HCT116 (cell line): Measurements from ENCODE around the gene RCOR1. TPM values are rescaled to one million over a fixed set of nuclear protein-coding genes. Genes with fewer than 3 reads are reported as not detected.

Experiments used
- ATAC-seq: fragments of 200-7000 bp; cut with Tn5 transposase; 2 replicates; pipeline ENCODE4 v1.9.1; 2020; ENCODE audit warnings: mild to moderate bottlenecking, moderate library complexity
- BruUV-seq: library from RNA; stranded (reverse); fragments of 400-500 nt; replicated peaks from 2 replicates; lab custom pipeline; 2021; lab: Mats Ljungman, UMichigan
- CTCF ChIA-PET: fragments of 300-600 bp; sonication (Branson Sonifier 250); formaldehyde crosslinking; loops from one replicate; lab custom pipeline; 2021; ENCODE audit warnings: antibody characterized with exemption; lab: Charles Lee
- POLR2A ChIA-PET: fragments of 300-600, 350-600 bp; sonication (Branson Sonifier 250); formaldehyde crosslinking; loops from one replicate; lab custom pipeline; 2021; ENCODE audit warnings: antibody characterized with exemption; lab: Charles Lee
- RAD21 ChIA-PET, 2 experiments: fragments of 300-600 bp; sonication (Branson Sonifier 250); formaldehyde crosslinking; loops; one replicate each; lab custom pipeline; 2023; ENCODE audit warnings: low total read pairs in 2 of 2; ENCODE audit not compliant: uncharacterized antibody in 2 of 2, unreplicated experiment in 2 of 2, low non-redundant PET in 1 of 2; lab: Charles Lee
- DNase-seq: peaks from one replicate; pipeline ENCODE4 v3.0.0-alpha.2; 2010; ENCODE audit warnings: low read depth, low spot score
- H2AFZ ChIP-seq: fragments of 200-600 bp; shearing (Covaris generic), sonication (generic); 2 replicates; pipeline ENCODE4 v1.6.1; 2017; ENCODE audit warnings: low read depth, mixed run types, mixed read lengths, antibody characterized with exemption, low read length; ENCODE audit not compliant: poor library complexity, severe bottlenecking
- H3K27ac ChIP-seq: 2 replicates; pipeline ENCODE4 v1.5.1; 2012; ENCODE audit warnings: low read depth, low read length
- H3K27me3 ChIP-seq: fragments of 200-600 bp; sonication (generic); 2 replicates; pipeline ENCODE4 v1.6.1; 2016; ENCODE audit warnings: mixed run types, low read length, mixed read lengths; ENCODE audit not compliant: insufficient read depth
- H3K36me3 ChIP-seq, 2 experiments: fragments of 200-500 bp in 1 of 2; fragments of 200-600 bp in 1 of 2; sonication (Bioruptor generic) in 1 of 2; sonication (generic) in 1 of 2; 2 replicates each; pipeline versions ENCODE4 v1.5.1 to v1.6.1; 2014 to 2016; ENCODE audit warnings: low read length in 2 of 2, inconsistent platforms in 1 of 2, mixed read lengths in 1 of 2, mixed run types in 1 of 2; ENCODE audit not compliant: insufficient read depth in 2 of 2, control insufficient read depth in 1 of 2
- H3K4me1 ChIP-seq, 2 experiments: fragments of 200-600 bp in 1 of 2; sonication (generic) in 1 of 2; 2 replicates each; pipeline versions ENCODE4 v1.5.1 to v1.6.1; 2012 to 2017; ENCODE audit warnings: low read length in 2 of 2, inconsistent platforms in 1 of 2, mild to moderate bottlenecking in 1 of 2, mixed read lengths in 1 of 2, mixed run types in 1 of 2, moderate library complexity in 1 of 2; ENCODE audit not compliant: insufficient read depth in 2 of 2, control insufficient read depth in 1 of 2
- H3K4me2 ChIP-seq: fragments of 200-600 bp; sonication (generic); 2 replicates; pipeline ENCODE4 v1.6.1; 2017; ENCODE audit warnings: mixed run types, low read length, mixed read lengths
- H3K4me3 ChIP-seq, 2 experiments: fragments of 200-600 bp in 1 of 2; sonication (generic) in 1 of 2; replicated peaks in 1 of 2; 2 replicates each; pipeline ENCODE4 v1.5.1; 2011 to 2016; ENCODE audit warnings: low read length in 2 of 2, control low read depth in 1 of 2, low read depth in 1 of 2, mild to moderate bottlenecking in 1 of 2, mixed read lengths in 1 of 2, mixed run types in 1 of 2
- H3K79me2 ChIP-seq: fragments of 200-600 bp; sonication (generic); 2 replicates; pipeline ENCODE4 v1.6.1; 2017; ENCODE audit warnings: mild to moderate bottlenecking, mixed run types, low read length, moderate library complexity, mixed read lengths; ENCODE audit not compliant: insufficient read depth
- H3K9ac ChIP-seq: fragments of 200-600 bp; sonication (generic); 2 replicates; pipeline ENCODE4 v1.6.1; 2016; ENCODE audit warnings: low read length, mixed read lengths
- H3K9me2 ChIP-seq: fragments of 200-600 bp; sonication (generic), shearing (Covaris generic); 2 replicates; pipeline ENCODE4 v1.6.1; 2017; ENCODE audit warnings: mixed run types, mild to moderate bottlenecking, moderate library complexity; ENCODE audit not compliant: insufficient read depth
- H3K9me3 ChIP-seq, 2 experiments: fragments of 200-500 bp in 1 of 2; fragments of 200-600 bp in 1 of 2; sonication (Bioruptor generic) in 1 of 2; sonication (generic) in 1 of 2; 2 replicates each; pipeline ENCODE4 v1.6.1; 2014 to 2017; ENCODE audit warnings: low read length in 2 of 2, mixed read lengths in 2 of 2, inconsistent platforms in 1 of 2, low read depth in 1 of 2, mild to moderate bottlenecking in 1 of 2, mixed run types in 1 of 2, moderate library complexity in 1 of 2; ENCODE audit not compliant: control insufficient read depth in 1 of 2, insufficient read depth in 1 of 2
- H4K20me1 ChIP-seq: fragments of 200-600 bp; sonication (generic), shearing (Covaris generic); 2 replicates; pipeline ENCODE4 v1.6.1; 2017; ENCODE audit warnings: mixed run types, mild to moderate bottlenecking, moderate library complexity; ENCODE audit not compliant: insufficient read depth
- ATF3 ChIP-seq: IDR thresholded peaks from 2 replicates; pipeline ENCODE4 v1.6.1; 2012
- CBX3 ChIP-seq: IDR thresholded peaks from 2 replicates; pipeline ENCODE4 v1.6.1; 2012; ENCODE audit warnings: low read depth
- CEBPB ChIP-seq: IDR thresholded peaks from 2 replicates; pipeline ENCODE4 v1.6.1; 2012; ENCODE audit warnings: low read depth
- CTCF ChIP-seq, 3 experiments: fragments of 200-600 bp in 1 of 3; sonication (generic) in 1 of 3; IDR thresholded peaks in 2 of 3; conservative IDR thresholded peaks in 1 of 3; 2 replicates each; pipeline ENCODE4 v1.5.1; 2012 to 2017; ENCODE audit warnings: low read depth in 2 of 3, low read length in 2 of 3, antibody characterized with exemption in 1 of 3, borderline replicate concordance in 1 of 3, control low read depth in 1 of 3, mild to moderate bottlenecking in 1 of 3, mixed read lengths in 1 of 3, mixed run types in 1 of 3, moderate library complexity in 1 of 3; ENCODE audit not compliant: insufficient read depth in 1 of 3
- ELF1 ChIP-seq: IDR thresholded peaks from 2 replicates; pipeline ENCODE4 v1.6.1; 2012; ENCODE audit warnings: low read depth, borderline replicate concordance
- FOSL1 ChIP-seq: IDR thresholded peaks from 2 replicates; pipeline ENCODE4 v1.6.1; 2012; ENCODE audit warnings: low read depth
- JUND ChIP-seq: IDR thresholded peaks from 2 replicates; pipeline ENCODE4 v1.6.1; 2012
- POLR2A ChIP-seq: IDR thresholded peaks from 2 replicates; pipeline ENCODE4 v1.7.0; 2011; ENCODE audit warnings: borderline replicate concordance; ENCODE audit not compliant: insufficient read depth, insufficient read length; ENCODE audit errors: extremely low read depth
- SP1 ChIP-seq: IDR thresholded peaks from 2 replicates; pipeline ENCODE4 v1.6.1; 2012; ENCODE audit warnings: low read depth
- SRF ChIP-seq: IDR thresholded peaks from 2 replicates; pipeline ENCODE4 v1.6.1; 2012; ENCODE audit warnings: low read depth
- TCF7L2 ChIP-seq: IDR thresholded peaks from 2 replicates; pipeline ENCODE4 v1.7.0; 2011; ENCODE audit warnings: borderline replicate concordance, inconsistent platforms; ENCODE audit not compliant: insufficient read depth, insufficient read length; ENCODE audit errors: extremely low read depth
- YY1 ChIP-seq: IDR thresholded peaks from 2 replicates; pipeline ENCODE4 v1.6.1; 2011; ENCODE audit warnings: low read length, low read depth, moderate library complexity, mild to moderate bottlenecking; ENCODE audit not compliant: insufficient replicate concordance; ENCODE audit errors: extremely low read depth
- ZFX ChIP-seq: fragments of 450-650 bp; IDR thresholded peaks from 2 replicates; pipeline ENCODE4 v1.6.1; 2017
- ZNF274 ChIP-seq: fragments of 200-500 bp; sonication (Bioruptor generic); IDR thresholded peaks from 2 replicates; pipeline ENCODE4 v1.6.1; 2014; ENCODE audit warnings: mild to moderate bottlenecking, low read depth, low read length, inconsistent platforms
- intact Hi-C: fragments of 100-400 bp; cut with micrococcal nuclease; formaldehyde crosslinking; loops from 2 replicates; pipeline ENCODE4 v1.10.0; 2022
- total RNA-seq: library from RNA; stranded (reverse); gene quantifications from one replicate; pipeline ENCODE4 v1.2.1, GENCODE V29; 2021; ENCODE audit not compliant: unreplicated experiment

The RCOR1 gene
- total RNA-seq, 1 experiment from 2014 or later = 30.7 TPM

GRCh38 chr14:102732924-102733323 lies 140.5 kb downstream of the RCOR1 start:
- Histone ChIP-seq H3K36me3 (peaks cover 0 to 6% of the 10 kb centered on the region in 2 experiments; a peak in 1 of 4 replicates), H3K4me3 (no peak overlapping the region), H3K27me3 (no peaks in the 10 kb centered on the region), H3K9ac (no peak overlapping the region), H3K27ac (no peak overlapping the region), H3K9me3 (no peaks in the 10 kb centered on the region), H3K9me2 (no peaks in the 10 kb centered on the region), H3K4me1 (no peaks in the 10 kb centered on the region), H3K79me2 (0 out of 2 replicates have a peak, but pooled peaks cover 3% of the 10 kb centered on the region), H2AFZ (no peak overlapping the region), H3K4me2 (no peak overlapping the region), H4K20me1 (no peaks in the 10 kb centered on the region)
- ATAC-seq = no peak
- intact Hi-C loops = no loop called here
- POLR2A ChIA-PET = no interaction called here
- TF ChIP-seq ATF3 (no peak), CEBPB (no peak), ELF1 (no peak), CBX3 (no peak), TCF7L2 (no peak), JUND (no peak), ZNF274 (no peak), SRF (no peak), CTCF (IDR thresholded peaks at IDR 0.05 in 2 of 3, conservative IDR thresholded peaks at IDR 0.05 in 1 of 3; ENCODE audit: borderline replicate concordance in 1 of 3, insufficient read depth in 1 of 3, low read depth in 2 of 3, low read length in 2 of 3) (no peak), YY1 (no peak), SP1 (no peak), ZFX (no peak), POLR2A (no peak), FOSL1 (no peak)
- CTCF ChIA-PET = no interaction called here
- DNase-seq = no peak
- no TSS peak for BruUV-seq
- RAD21 ChIA-PET = no interaction called here
